Measurements from ENCODE around the gene LRCH4.
A peak's percentile ranks its signal among the peaks of the same experiment; 100 is the strongest.

Gene LRCH4

GRCh38 chr7:100585511-100586265 is at the start of gene LRCH4:
Gene LRCH4, minus strand, starts transcription at chr7:100586129. Its CDS starts 29 bp downstream, at chr7:100586100.
- DNase-seq (ENCODE audit: low spot score): peak; percentile 100

GRCh38 chr7:100632951-100633717 is 47.2 kb upstream of the LRCH4 start:
- DNase-seq (ENCODE audit: low spot score): peak; percentile 62

- DNase-seq (ENCODE audit: low spot score): no peak
Measured at GRCh38 chr7:100630066-100630465, 44.1 kb upstream of the LRCH4 start.

GRCh38 chr7:100629117-100629716 is 43.3 kb upstream of the LRCH4 start:
- DNase-seq (ENCODE audit: low spot score): no peak

- no peak for DNase-seq (ENCODE audit: low spot score)
Measured at GRCh38 chr7:100627238-100627549, 41.3 kb upstream of the LRCH4 start.

GRCh38 chr7:100626530-100627237 is 40.8 kb upstream of the LRCH4 start:
- DNase-seq (ENCODE audit: low spot score): peak; percentile 97

- DNase-seq (ENCODE audit: low spot score): no peak
Measured at GRCh38 chr7:100626055-100626454, 40.1 kb upstream of the LRCH4 start.

- no peak for DNase-seq (ENCODE audit: low spot score)
Measured at GRCh38 chr7:100623951-100624824, 38.3 kb upstream of the LRCH4 start.

- no peak for DNase-seq (ENCODE audit: low spot score)
Measured at GRCh38 chr7:100621554-100621953, 35.6 kb upstream of the LRCH4 start.

- DNase-seq (ENCODE audit: low spot score): no peak
Measured at GRCh38 chr7:100620804-100621203, 34.9 kb upstream of the LRCH4 start.

- no peak for DNase-seq (ENCODE audit: low spot score)
Measured at GRCh38 chr7:100620239-100620638, 34.3 kb upstream of the LRCH4 start.

- DNase-seq (ENCODE audit: low spot score): no peak
Measured at GRCh38 chr7:100614308-100614861, 28.5 kb upstream of the LRCH4 start.

GRCh38 chr7:100613412-100614175 is 27.7 kb upstream of the LRCH4 start:
- DNase-seq (ENCODE audit: low spot score): no peak

- DNase-seq (ENCODE audit: low spot score): peak; percentile 25
Measured at GRCh38 chr7:100612730-100613390, 26.9 kb upstream of the LRCH4 start.

GRCh38 chr7:100611983-100612729 is 26.2 kb upstream of the LRCH4 start, which contains the start of gene MOSPD3:
Gene MOSPD3, plus strand, starts transcription at chr7:100612540. Its CDS starts 252 bp downstream, at chr7:100612792.
- peak; percentile 99 for DNase-seq (ENCODE audit: low spot score)

- no peak for DNase-seq (ENCODE audit: low spot score)
Measured at GRCh38 chr7:100609958-100610357, 24.0 kb upstream of the LRCH4 start.

- DNase-seq (ENCODE audit: low spot score): no peak
Measured at GRCh38 chr7:100607111-100607510, 21.2 kb upstream of the LRCH4 start.

GRCh38 chr7:100606313-100606712 is 20.4 kb upstream of the LRCH4 start:
- DNase-seq (ENCODE audit: low spot score): no peak

All from GM03348 (cell line).